OCI-LY1 (cell line): Measurements from ENCODE around the gene GRIK2.

Experiments
- EZH2 ChIP-seq: fragments of 200-600 bp; sonication (generic), shearing (Covaris generic); IDR thresholded peaks from 2 replicates; pipeline ENCODE4 v1.8.0; 2017; ENCODE audit warnings: borderline replicate concordance, mixed run types, mild to moderate bottlenecking, antibody characterized with exemption, low read length, moderate library complexity, mixed read lengths
- TF ChIP-seq, protein P1 (sequence below): fragments of 200-600 bp; sonication (generic), shearing (Covaris generic); IDR thresholded peaks from 2 replicates; pipeline ENCODE4 v1.5.1; 2017; ENCODE audit warnings: mild to moderate bottlenecking, antibody characterized with exemption, low read length, moderate library complexity, mixed read lengths

GRCh38 chr6:101605874-101606273 is 212.4 kb downstream of the GRIK2 start:
- TF ChIP-seq, protein P1, sequence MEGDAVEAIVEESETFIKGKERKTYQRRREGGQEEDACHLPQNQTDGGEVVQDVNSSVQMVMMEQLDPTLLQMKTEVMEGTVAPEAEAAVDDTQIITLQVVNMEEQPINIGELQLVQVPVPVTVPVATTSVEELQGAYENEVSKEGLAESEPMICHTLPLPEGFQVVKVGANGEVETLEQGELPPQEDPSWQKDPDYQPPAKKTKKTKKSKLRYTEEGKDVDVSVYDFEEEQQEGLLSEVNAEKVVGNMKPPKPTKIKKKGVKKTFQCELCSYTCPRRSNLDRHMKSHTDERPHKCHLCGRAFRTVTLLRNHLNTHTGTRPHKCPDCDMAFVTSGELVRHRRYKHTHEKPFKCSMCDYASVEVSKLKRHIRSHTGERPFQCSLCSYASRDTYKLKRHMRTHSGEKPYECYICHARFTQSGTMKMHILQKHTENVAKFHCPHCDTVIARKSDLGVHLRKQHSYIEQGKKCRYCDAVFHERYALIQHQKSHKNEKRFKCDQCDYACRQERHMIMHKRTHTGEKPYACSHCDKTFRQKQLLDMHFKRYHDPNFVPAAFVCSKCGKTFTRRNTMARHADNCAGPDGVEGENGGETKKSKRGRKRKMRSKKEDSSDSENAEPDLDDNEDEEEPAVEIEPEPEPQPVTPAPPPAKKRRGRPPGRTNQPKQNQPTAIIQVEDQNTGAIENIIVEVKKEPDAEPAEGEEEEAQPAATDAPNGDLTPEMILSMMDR = no peak
- no peak for TF ChIP-seq EZH2
